Stimulated activated naive B cell treated with anti-CD40 and anti-IgM and Interleukin-4, amounts not matched to agents 10 μg/mL and 1 μg/mL and 100 μg/mL, for 72 hours (primary cell): ENCODE data around the gene MCF2L2.
"Not testable (repeated sequence)": the region's sequence is repeated elsewhere in the genome, so short reads cannot be mapped to it uniquely, and the experiment has no call there.

Experiments used
- ATAC-seq, 2 donors: fragments of 150-1000 bp; cut with Tn5 transposase; replicated peaks; 2 replicates each; pipeline ENCODE4 v1.10.0; 2021; ENCODE audit warnings: moderate library complexity in 1 of 2
- DNase-seq: peaks from one replicate; pipeline ENCODE4 v3.0.0; 2021
- H3K27ac Mint-ChIP-seq: one replicate; pipeline ENCODE4 v1.8.0; 2022; ENCODE audit warnings: mild to moderate bottlenecking, mixed read lengths
- H3K27me3 Mint-ChIP-seq, 2 donors: one replicate each; pipeline ENCODE4 v1.8.0; 2022; ENCODE audit warnings: mixed read lengths in 2 of 2
- H3K36me3 Mint-ChIP-seq, 2 donors: one replicate each; pipeline ENCODE4 v1.8.0; 2022; ENCODE audit warnings: mixed read lengths in 2 of 2, mild to moderate bottlenecking in 1 of 2
- H3K4me1 Mint-ChIP-seq, 2 donors: one replicate each; pipeline ENCODE4 v1.8.0; 2022; ENCODE audit warnings: mixed read lengths in 2 of 2, mild to moderate bottlenecking in 1 of 2
- H3K4me3 Mint-ChIP-seq, 2 donors: one replicate each; pipeline ENCODE4 v1.8.0; 2022; ENCODE audit warnings: mild to moderate bottlenecking in 2 of 2, mixed read lengths in 2 of 2, moderate library complexity in 1 of 2
- H3K9me3 Mint-ChIP-seq, 2 donors: one replicate each; pipeline ENCODE4 v1.8.0; 2022; ENCODE audit warnings: mixed read lengths in 2 of 2, mild to moderate bottlenecking in 1 of 2

Gene MCF2L2

GRCh38 chr3:183378545-183378944, 49.9 kb downstream of the MCF2L2 start:
- peaks cover 45 to 69% of the 10 kb centered on the region in 2 donors for H3K4me1 Mint-ChIP-seq
- H3K36me3 Mint-ChIP-seq = peaks cover 5 to 9% of the 10 kb centered on the region in 2 donors
- DNase-seq (no peak), ATAC-seq (no peak)
- no peak overlapping the region for H3K4me3 Mint-ChIP-seq
- H3K27ac Mint-ChIP-seq = no peak overlapping the region
- H3K27me3 Mint-ChIP-seq = peaks cover 14 to 17% of the 10 kb centered on the region in 2 donors
- H3K9me3 Mint-ChIP-seq = peaks cover 0 to 2% of the 10 kb centered on the region in 2 donors

DNA sequence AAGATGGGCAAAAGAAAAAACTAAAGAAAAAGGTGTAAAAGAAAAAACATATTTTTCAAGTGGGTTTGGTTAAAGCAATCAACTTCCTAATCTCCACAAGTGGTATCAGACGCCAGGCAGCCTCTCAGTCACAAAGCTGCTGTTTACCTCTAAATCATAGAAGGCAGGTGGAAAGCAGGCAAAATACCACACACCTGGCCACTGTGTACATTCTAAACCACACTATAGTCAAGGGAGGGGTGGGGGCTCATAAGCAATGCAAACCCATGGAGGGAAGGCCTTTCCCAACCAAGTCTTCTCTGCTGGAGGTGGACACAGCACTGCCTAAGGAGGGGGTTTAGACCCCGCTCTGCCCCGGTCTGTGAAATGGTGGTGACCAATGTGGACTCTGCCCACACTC, 50.4 kb downstream of the MCF2L2 start:
- ATAC-seq (no peak), DNase-seq (no peak)
- Mint-ChIP-seq H3K4me1 (peaks cover 45 to 69% of the 10 kb centered on the region in 2 donors), H3K4me3 (no peak overlapping the region), H3K27ac (peak overlapping the region; percentile 52), H3K9me3 (peaks cover 0 to 2% of the 10 kb centered on the region in 2 donors), H3K36me3 (peaks cover 5 to 9% of the 10 kb centered on the region in 2 donors), H3K27me3 (peaks cover 14 to 19% of the 10 kb centered on the region in 2 donors)

DNA sequence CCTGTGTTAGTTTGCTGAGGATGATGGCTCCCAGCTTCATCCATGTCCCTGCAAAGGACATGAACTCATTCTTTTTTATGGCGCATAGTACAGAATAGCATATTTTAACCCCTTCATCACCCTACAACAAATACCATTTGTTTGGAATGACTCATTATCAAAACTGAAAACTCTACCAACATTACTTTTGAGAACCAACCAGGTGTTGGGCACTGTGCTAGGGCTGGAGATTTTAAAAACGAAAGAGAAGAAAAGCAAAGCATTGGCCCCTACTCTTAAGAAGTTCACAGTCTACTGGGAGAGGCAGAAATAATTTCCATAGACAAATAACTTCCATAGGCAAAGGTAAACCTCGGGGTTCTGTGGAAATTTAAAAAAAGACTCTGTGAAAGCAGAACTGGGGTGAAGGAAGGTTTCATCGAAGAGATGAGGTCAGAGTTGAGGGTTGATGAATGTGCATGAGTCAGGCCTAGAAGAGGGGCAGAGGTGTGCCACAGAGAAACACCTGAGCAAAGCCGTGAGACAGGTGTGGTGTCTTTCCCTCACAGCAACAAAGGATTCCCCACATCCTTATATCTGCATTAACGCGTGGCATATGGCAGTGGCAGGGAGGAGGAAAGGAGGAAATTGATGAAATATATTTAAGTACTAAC, 51.0 kb downstream of the MCF2L2 start:
- H3K4me3 Mint-ChIP-seq = peak overlapping the region; percentile 55 to 75
- peak overlapping the region; percentile 78 for H3K27ac Mint-ChIP-seq
- peak; percentile 75 to 77 for ATAC-seq
- H3K9me3 Mint-ChIP-seq = peaks cover 0 to 2% of the 10 kb centered on the region in 2 donors
- H3K36me3 Mint-ChIP-seq = peaks cover 5 to 9% of the 10 kb centered on the region in 2 donors
- H3K27me3 Mint-ChIP-seq = peaks cover 14 to 19% of the 10 kb centered on the region in 2 donors
- H3K4me1 Mint-ChIP-seq = peaks cover 45 to 68% of the 10 kb centered on the region in 2 donors
- peak; percentile 40 for DNase-seq

DNA sequence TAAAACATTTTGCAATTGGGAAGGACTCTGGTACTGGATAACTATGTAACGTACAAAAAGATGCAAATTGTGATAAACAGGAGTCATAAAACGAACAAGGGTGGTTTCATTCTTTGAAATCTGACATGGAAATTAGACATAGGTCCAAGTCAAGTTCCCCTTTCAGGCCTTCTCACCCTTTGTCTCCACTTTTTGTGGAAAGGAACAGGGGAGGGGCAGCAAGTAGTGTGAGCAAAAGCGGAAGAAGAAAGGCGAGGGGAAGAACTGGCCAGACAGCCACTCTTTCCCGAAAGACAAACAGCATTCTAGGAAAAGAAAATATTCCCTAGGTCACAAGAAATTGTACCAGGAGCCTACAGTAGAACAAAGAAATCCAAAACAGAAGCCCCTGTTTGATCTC, 52.6 kb downstream of the MCF2L2 start:
- Mint-ChIP-seq H3K36me3 (peaks cover 5 to 9% of the 10 kb centered on the region in 2 donors), H3K27me3 (peaks cover 14 to 19% of the 10 kb centered on the region in 2 donors), H3K9me3 (peaks cover 0 to 2% of the 10 kb centered on the region in 2 donors), H3K27ac (peak overlapping the region; percentile 67), H3K4me3 (peak overlapping the region; percentile 4 to 42), H3K4me1 (peaks cover 34 to 51% of the 10 kb centered on the region in 2 donors)
- DNase-seq (peak; percentile 39), ATAC-seq (peak; percentile 67 to 73)

DNA sequence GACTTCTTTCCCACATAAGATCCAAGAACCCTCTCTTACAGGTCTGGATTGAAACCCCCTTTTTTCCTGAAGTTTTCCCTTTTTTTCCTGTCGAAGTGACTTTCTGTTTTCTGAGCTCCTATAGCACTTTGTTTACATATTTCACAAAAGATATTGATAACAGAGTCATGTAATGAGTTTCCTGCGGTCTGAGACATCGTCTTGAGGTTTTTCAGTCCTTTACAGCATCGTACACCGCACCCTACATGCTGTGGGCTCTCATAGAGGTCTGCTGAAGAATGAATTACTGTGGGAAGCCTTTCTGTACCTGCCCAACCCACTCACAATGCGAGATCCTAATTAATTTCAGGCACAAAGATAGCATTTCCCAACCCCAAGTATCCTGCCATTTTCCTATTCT, 53.1 kb downstream of the MCF2L2 start:
- DNase-seq (no peak), ATAC-seq (peak in 1 of 2 donors; percentile 1)
- Mint-ChIP-seq H3K4me1 (peaks cover 34 to 47% of the 10 kb centered on the region in 2 donors), H3K27me3 (peaks cover 14 to 19% of the 10 kb centered on the region in 2 donors), H3K36me3 (peaks cover 5 to 9% of the 10 kb centered on the region in 2 donors), H3K9me3 (peaks cover 0 to 2% of the 10 kb centered on the region in 2 donors), H3K4me3 (peak overlapping the region; percentile 4 to 42), H3K27ac (peak overlapping the region; percentile 67)

DNA sequence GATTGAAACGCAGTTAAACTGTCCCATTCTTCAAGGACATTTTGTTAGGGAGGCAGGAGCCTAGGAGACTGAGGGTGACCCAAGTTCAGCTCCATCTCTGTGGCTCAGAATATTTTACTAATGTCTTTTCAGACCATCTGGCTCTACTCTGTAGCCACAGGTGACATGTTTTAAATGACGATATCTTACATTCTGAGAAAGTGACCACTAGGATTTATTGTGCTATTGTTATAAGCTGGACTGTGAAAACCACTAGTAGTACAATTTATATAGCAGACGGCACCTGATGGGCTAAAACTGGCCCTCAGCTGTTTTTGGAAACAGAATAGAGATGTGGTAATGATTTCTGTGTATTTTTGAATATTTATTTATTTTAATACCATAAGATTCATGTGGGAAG, 55.5 kb downstream of the MCF2L2 start:
- Mint-ChIP-seq H3K27ac (no peak overlapping the region), H3K4me3 (no peak overlapping the region), H3K9me3 (peaks cover 0 to 2% of the 10 kb centered on the region in 2 donors), H3K27me3 (peaks cover 10 to 15% of the 10 kb centered on the region in 2 donors), H3K36me3 (peaks cover 5 to 9% of the 10 kb centered on the region in 2 donors), H3K4me1 (peaks cover 24 to 39% of the 10 kb centered on the region in 2 donors)
- ATAC-seq (no peak), DNase-seq (no peak)

GRCh38 chr3:183371600-183371968, 56.8 kb downstream of the MCF2L2 start:
- DNase-seq, H3K36me3 Mint-ChIP-seq, H3K4me3 Mint-ChIP-seq, ATAC-seq, H3K27ac Mint-ChIP-seq, H3K9me3 Mint-ChIP-seq: not testable (repeated sequence)
- H3K4me1 Mint-ChIP-seq = peaks cover 17 to 33% of the 10 kb centered on the region in 2 donors
- peaks cover 10 to 15% of the 10 kb centered on the region in 2 donors for H3K27me3 Mint-ChIP-seq

- Mint-ChIP-seq H3K27me3 (peaks cover 10 to 12% of the 10 kb centered on the region in 2 donors), H3K27ac (no peak overlapping the region), H3K36me3 (peaks cover 1 to 2% of the 10 kb centered on the region in 2 donors), H3K4me3 (no peak overlapping the region), H3K4me1 (peaks cover 10 to 31% of the 10 kb centered on the region in 2 donors), H3K9me3 (peaks cover 0 to 1% of the 10 kb centered on the region in 2 donors)
- ATAC-seq = no peak
- no peak for DNase-seq
These were observed 58.0 kb downstream of the MCF2L2 start for GRCh38 chr3:183370391-183370790.

DNA sequence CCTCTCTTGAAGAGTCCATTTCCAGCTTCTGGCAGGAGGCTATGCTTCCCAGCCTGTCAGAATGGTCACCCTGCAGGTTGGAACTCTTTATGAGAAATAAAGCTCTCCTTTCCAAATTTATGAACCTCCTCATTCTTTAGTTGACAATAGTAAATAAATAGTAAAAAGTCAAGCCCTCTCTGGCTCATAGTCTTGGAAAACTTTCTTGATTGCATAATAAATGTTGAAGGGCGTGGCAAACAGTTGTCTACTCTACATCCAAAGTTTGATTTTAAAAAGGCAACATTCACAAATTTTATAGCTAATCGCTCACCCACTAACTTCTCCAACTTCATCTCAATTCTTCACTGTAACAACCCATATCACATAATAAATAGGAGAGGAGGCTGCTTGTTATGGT, 58.8 kb downstream of the MCF2L2 start:
- ATAC-seq (no peak), DNase-seq (no peak)
- H3K4me1 Mint-ChIP-seq = peaks cover 8 to 26% of the 10 kb centered on the region in 2 donors
- H3K27ac Mint-ChIP-seq = no peak overlapping the region
- H3K4me3 Mint-ChIP-seq = no peak overlapping the region
- peaks cover 0 to 1% of the 10 kb centered on the region in 2 donors for H3K9me3 Mint-ChIP-seq
- H3K27me3 Mint-ChIP-seq = peaks cover 9 to 10% of the 10 kb centered on the region in 2 donors
- peaks cover 0 to 3% of the 10 kb centered on the region in 2 donors for H3K36me3 Mint-ChIP-seq

GRCh38 chr3:183369117-183369516, 59.3 kb downstream of the MCF2L2 start:
- Mint-ChIP-seq H3K4me3 (no peak overlapping the region), H3K27ac (no peak overlapping the region), H3K4me1 (peaks cover 8 to 26% of the 10 kb centered on the region in 2 donors), H3K27me3 (peaks cover 6 to 8% of the 10 kb centered on the region in 2 donors), H3K9me3 (peaks cover 0 to 1% of the 10 kb centered on the region in 2 donors), H3K36me3 (peaks cover 0 to 3% of the 10 kb centered on the region in 2 donors)
- DNase-seq (no peak), ATAC-seq (peak in 1 of 2 donors; percentile 51)

DNA sequence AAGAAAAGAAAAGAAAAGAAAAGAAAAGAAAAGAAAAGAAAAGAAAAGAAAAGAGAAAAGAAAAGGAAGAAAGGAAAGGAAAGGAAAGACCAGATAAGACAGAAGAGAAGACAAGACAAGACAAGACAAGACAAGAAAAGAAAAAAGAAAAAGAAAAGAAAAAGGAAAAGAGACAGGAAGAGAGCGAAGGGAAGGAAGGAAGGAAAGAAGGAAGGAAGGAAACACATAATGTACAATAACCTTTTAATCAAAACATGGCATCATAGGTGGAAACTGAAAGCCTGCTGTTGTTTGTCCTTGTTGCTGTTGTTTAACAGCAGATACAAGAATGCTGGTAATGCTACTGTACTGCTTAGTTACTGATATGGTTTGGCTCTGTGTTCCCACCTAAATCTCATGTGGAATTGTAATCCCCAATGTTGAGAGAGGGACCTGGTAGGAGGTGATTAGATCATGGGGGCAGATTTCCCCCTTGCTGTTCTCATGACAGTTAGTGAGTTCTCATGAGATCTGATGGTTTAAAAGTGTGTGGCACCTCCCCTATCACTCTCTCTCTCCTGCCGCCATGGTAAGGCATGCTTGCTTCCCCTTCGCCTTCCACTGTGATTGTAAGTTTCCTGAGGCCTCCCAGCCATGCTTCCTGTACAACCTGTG, 67.3 kb downstream of the MCF2L2 start:
- H3K27ac Mint-ChIP-seq = peak overlapping the region; percentile 15
- H3K36me3 Mint-ChIP-seq = peaks cover 6 to 10% of the 10 kb centered on the region in 2 donors
- H3K27me3 Mint-ChIP-seq = peaks cover 15 to 16% of the 10 kb centered on the region in 2 donors
- ATAC-seq (no peak), DNase-seq (no peak)
- no peak overlapping the region for H3K4me3 Mint-ChIP-seq
- H3K9me3 Mint-ChIP-seq = peaks cover 0 to 1% of the 10 kb centered on the region in 2 donors
- H3K4me1 Mint-ChIP-seq = peaks cover 3 to 22% of the 10 kb centered on the region in 2 donors

GRCh38 chr3:183359036-183359435, 69.4 kb downstream of the MCF2L2 start:
- Mint-ChIP-seq H3K36me3 (peaks cover 6 to 7% of the 10 kb centered on the region in 2 donors), H3K27ac (no peak overlapping the region), H3K9me3 (no peaks in the 10 kb centered on the region), H3K4me1 (peaks cover 0 to 16% of the 10 kb centered on the region in 2 donors), H3K4me3 (no peak overlapping the region), H3K27me3 (peaks cover 15 to 16% of the 10 kb centered on the region in 2 donors)
- ATAC-seq (no peak), DNase-seq (no peak)

GRCh38 chr3:183357564-183358079, 70.8 kb downstream of the MCF2L2 start:
- Mint-ChIP-seq H3K9me3 (no peaks in the 10 kb centered on the region), H3K27me3 (peaks cover 15 to 16% of the 10 kb centered on the region in 2 donors), H3K4me3 (no peak overlapping the region), H3K27ac (no peak overlapping the region), H3K36me3 (peaks cover 6 to 7% of the 10 kb centered on the region in 2 donors), H3K4me1 (peaks cover 0 to 16% of the 10 kb centered on the region in 2 donors)
- peak; percentile 42 to 43 for ATAC-seq
- DNase-seq = no peak

DNA sequence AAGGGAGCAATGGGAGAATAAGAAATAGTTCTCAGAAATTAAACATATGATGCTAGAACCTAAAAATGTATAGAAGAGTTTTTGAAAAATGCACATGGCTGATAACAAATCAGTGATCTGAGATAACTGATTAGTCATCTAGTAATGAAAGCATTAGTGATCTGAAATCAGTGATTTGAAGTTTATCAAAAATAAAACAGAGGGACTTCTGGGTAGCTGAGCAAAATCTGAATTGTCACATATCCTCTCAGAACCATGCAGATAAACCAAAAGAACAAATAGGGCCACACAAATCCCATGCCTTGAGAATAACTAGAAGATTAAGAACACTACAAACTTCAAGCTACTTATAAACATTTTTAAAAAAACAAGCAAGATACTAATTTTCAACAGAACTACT, 71.5 kb downstream of the MCF2L2 start:
- no peak for DNase-seq

More for the DNA sequence above, 71.5 kb downstream of the MCF2L2 start:
- Mint-ChIP-seq H3K4me1 (peaks cover 0 to 16% of the 10 kb centered on the region in 2 donors), H3K27ac (no peak overlapping the region), H3K36me3 (peaks cover 6 to 7% of the 10 kb centered on the region in 2 donors), H3K27me3 (peaks cover 12 to 15% of the 10 kb centered on the region in 2 donors), H3K4me3 (no peak overlapping the region), H3K9me3 (no peaks in the 10 kb centered on the region)
- ATAC-seq = no peak
